Choroid plexus epithelial cell (primary cell): ENCODE data around the gene TMEM72.

Experiments
- DNase-seq: peaks from one replicate; pipeline ENCODE4 v3.0.0-alpha.2; 2010; ENCODE audit warnings: low read depth
- H3K4me3 ChIP-seq: 2 replicates; pipeline ENCODE4 v1.5.1; 2011; ENCODE audit warnings: low read depth, mild to moderate bottlenecking, control low read depth, low read length, moderate library complexity
- CTCF ChIP-seq: conservative IDR thresholded peaks from 2 replicates; pipeline ENCODE4 v1.5.1; 2011; ENCODE audit warnings: low read depth, mild to moderate bottlenecking, control low read depth, inconsistent platforms, low read length, moderate library complexity

TMEM72 gene

DNA sequence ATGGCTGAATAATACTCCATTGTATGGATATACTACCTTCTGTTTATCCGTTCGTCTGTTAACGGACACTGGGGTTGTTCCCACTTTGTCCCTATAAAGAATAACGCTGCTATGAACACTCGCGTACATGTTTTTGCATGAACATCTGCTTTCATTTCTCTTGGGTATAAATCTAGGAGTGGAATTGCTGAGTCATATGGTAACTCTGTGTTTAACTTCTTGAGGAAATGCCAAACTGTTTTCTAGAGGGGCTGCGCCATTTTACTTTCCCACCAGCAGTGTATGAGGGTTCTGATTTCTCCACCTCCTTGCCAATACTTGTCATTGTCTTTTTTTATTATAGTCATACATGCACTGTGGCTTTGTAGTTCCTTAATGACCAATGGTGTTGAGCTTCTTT, 27.8 kb downstream of the TMEM72 start:
- no peak overlapping the region for H3K4me3 ChIP-seq
- DNase-seq = no peak
- no peak for TF ChIP-seq CTCF

DNA sequence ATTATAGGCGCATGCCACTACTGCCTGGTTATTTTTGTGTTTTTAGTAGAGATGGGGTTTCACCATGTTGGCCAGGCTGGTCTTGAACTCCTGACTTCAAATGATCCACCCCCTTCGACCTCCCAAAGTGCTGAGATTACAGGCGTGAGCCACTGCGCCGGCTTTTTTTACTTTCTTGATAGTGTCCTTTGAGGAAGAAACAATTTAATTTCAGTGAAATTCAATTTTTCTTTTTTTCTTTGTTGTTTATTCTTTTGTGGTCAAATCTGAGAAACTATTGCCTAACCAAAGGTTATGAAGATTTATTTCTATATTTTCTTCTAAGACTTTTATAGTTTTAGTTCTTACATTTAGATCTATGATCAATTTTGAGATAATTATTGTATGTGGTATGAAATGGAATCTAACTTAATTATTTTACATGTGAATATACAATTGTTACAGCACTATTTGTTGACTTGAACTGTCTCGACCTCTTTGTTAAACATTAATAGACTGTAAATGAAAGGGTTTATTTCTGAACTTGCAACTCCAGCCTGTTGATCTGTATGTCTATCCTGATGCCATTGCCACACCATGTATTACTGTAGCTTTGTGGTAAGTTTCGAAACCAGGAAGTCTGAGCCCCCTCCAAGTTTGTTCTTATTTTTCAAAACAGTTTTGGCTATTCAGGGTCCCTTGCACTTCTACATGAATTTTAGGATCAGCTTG, 28.7 kb downstream of the TMEM72 start:
- no peak for TF ChIP-seq CTCF
- DNase-seq = peak; percentile 60
- no peak overlapping the region for H3K4me3 ChIP-seq

- H3K4me3 ChIP-seq = no peak overlapping the region
- no peak for TF ChIP-seq CTCF
These were observed 33.2 kb downstream of the TMEM72 start for GRCh38 chr10:44944354-44944753.

GRCh38 chr10:44946205-44946604, 35.1 kb downstream of the TMEM72 start:
- H3K4me3 ChIP-seq = no peak overlapping the region
- no peak for TF ChIP-seq CTCF
- DNase-seq = peak; percentile 55

More at GRCh38 chr10:44944354-44944753, 33.2 kb downstream of the TMEM72 start:
- no peak for DNase-seq

- no peak for DNase-seq
- no peak overlapping the region for H3K4me3 ChIP-seq
- no peak for TF ChIP-seq CTCF
These were observed 36.4 kb downstream of the TMEM72 start for GRCh38 chr10:44947371-44948152.

DNA sequence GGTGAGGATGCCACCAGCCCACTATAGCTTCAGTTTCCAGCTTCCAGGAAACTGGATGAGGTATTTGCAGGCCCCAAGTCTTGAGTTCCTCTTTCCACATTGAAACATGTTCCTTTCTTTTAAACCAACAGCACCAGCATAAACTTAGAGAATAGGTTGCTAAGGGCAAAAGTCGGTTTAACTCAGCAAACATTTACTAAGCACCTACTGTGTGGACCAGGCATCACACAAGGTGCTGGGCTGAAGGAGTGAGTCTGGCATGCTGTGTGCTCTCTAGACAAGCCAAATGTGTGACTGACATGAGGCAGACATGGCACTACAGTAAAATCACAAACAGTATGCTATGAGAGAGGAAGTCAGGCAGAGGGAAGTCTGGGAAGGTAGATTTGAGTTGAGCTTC, 37.5 kb downstream of the TMEM72 start:
- no peak for DNase-seq
- H3K4me3 ChIP-seq = no peak overlapping the region
- no peak for TF ChIP-seq CTCF
